Smooth muscle cell of trachea (primary cell): Measurements from ENCODE around the gene JAG2. TPM values are rescaled to one million over a fixed set of nuclear protein-coding genes. Genes with fewer than 3 reads are reported as not detected.

Source experiments
- total RNA-seq: library from RNA; depleted of rRNA; stranded (reverse); fragments of >200 nt; gene quantifications from 2 replicates; pipeline ENCODE4 v1.2.1, GENCODE V29; 2014

Gene JAG2
- total RNA-seq, result 1.6 and 2.3 TPM in 2 replicates

GRCh38 chr14:105168496-105168978 is at the start of gene JAG2:
Gene JAG2 (minus strand): TSS chr14:105168776. CDS start chr14:105168420, 356 bp downstream.

DNA sequence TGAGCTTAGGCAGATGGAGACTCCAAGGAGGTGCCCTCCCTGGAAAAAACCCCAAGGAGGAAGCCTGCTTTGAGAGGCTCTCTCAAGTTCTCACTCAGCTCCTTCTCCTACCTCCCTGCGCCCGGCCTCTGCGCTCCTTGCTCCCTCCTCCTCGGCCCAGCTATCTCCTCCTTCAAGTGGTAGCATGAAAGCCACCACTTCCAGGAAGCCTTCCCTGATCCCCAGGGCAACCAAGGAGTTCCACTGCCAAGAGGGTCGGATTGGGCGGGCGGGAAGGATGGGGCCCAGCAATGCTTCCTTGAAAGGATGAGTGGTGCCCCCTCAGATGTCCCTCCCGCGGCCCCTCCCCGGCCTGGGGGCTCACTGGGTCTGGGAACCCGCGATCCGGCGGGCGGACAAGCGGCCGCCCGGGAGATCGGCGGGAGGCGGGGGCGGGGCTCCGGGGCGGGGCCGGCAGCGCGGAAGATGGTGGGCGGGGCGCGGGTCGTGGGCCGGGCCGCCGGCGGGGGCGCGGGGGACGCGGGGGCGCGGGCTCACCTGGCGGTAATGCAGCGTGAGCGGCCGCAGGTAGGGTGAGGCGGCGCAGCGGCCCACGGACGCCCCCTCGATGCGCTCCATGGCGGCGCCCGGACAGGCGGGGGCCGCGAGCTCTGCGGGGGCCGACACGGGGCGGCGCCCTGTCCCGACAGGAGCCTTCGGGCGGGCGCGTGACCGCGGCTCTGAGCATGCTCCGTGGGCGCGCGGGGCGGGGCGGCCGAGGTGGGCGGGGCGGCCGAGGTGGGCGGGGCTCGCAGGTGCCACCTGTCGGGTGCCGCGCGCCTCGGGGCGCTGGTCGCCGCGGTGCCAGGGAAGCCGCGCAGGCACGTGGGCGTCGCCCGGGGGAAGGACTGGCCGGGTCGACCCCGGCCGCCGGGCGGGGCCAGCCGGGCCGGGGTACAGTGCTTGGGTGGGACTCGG is 12.3 kb upstream of the JAG2 start, which contains the start of gene NUDT14:
Gene NUDT14, minus strand, starts transcription at position 721 of the 957 bp plus-strand sequence. Its CDS starts 103 bp downstream, at position 618.

Other genes with a start within 250 kb of the JAG2 start
- under 0.01 TPM in 2 replicates for gene PLD4, start 243.9 kb downstream of the JAG2 start, total RNA-seq
- 279 and 407 TPM in 2 replicates for gene AHNAK2, start 190.4 kb downstream of the JAG2 start, total RNA-seq
- gene CLBA1, start 183.0 kb downstream of the JAG2 start, total RNA-seq, result 9.8 and 10.6 TPM in 2 replicates
- 9.6 and 19.6 TPM in 2 replicates for gene CDCA4, start 147.7 kb downstream of the JAG2 start, total RNA-seq
- gene GPR132, start 103.3 kb downstream of the JAG2 start, total RNA-seq, result 0.15 and 0.33 TPM in 2 replicates
- gene NUDT14, start 12.5 kb upstream of the JAG2 start, total RNA-seq, result 8.3 and 13.8 TPM in 2 replicates
- gene BTBD6, start 79.8 kb upstream of the JAG2 start, total RNA-seq, result 57.5 and 64.8 TPM in 2 replicates
- gene BRF1, start 132.2 kb upstream of the JAG2 start, total RNA-seq, result 45.1 and 53.8 TPM in 2 replicates
- 52.7 and 83.0 TPM in 2 replicates for gene PACS2, start 146.0 kb upstream of the JAG2 start, total RNA-seq
- 0.44 and 0.50 TPM in 2 replicates for gene TEX22, start 229.8 kb upstream of the JAG2 start, total RNA-seq